OCI-LY3 (cell line): ENCODE data around the gene DNAJC5.

Experiments
- H2AFZ ChIP-seq: fragments of 200-600, 300-600 bp; shearing (Covaris generic); 2 replicates; pipeline ENCODE4 v1.6.0; 2014; ENCODE audit warnings: antibody characterized with exemption, low read depth, low read length
- H3K27ac ChIP-seq: fragments of 200-600, 300-600 bp; sonication (generic); 2 replicates; pipeline ENCODE4 v1.5.1; 2014; ENCODE audit warnings: mild to moderate bottlenecking, low read length, moderate library complexity, mixed read lengths
- H3K27me3 ChIP-seq: fragments of 200-600, 300-600 bp; sonication (generic); 2 replicates; pipeline ENCODE4 v1.6.1; 2014; ENCODE audit warnings: low read depth, low read length, mixed read lengths
- H3K36me3 ChIP-seq: fragments of 200-600, 300-600 bp; sonication (generic); replicated peaks from 2 replicates; pipeline ENCODE3; 2014; ENCODE audit warnings: low read depth, low read length, mixed read lengths
- H3K4me1 ChIP-seq: fragments of 300-600, 200-600 bp; sonication (generic); 2 replicates; pipeline ENCODE4 v1.6.1; 2014; ENCODE audit warnings: low read length, mixed read lengths
- H3K4me2 ChIP-seq: fragments of 200-600, 300-600 bp; sonication (generic); 2 replicates; pipeline ENCODE4 v1.6.1; 2014; ENCODE audit warnings: low read length, mixed read lengths
- H3K4me3 ChIP-seq: fragments of 300-600, 200-600 bp; sonication (generic); 2 replicates; pipeline ENCODE4 v1.5.1; 2014; ENCODE audit warnings: antibody characterized with exemption, mild to moderate bottlenecking, low read length, moderate library complexity
- H3K79me2 ChIP-seq: fragments of 300-600, 200-600 bp; shearing (Covaris generic); 2 replicates; pipeline ENCODE4 v1.6.1; 2014; ENCODE audit warnings: mild to moderate bottlenecking, low read length, mixed read lengths
- H3K9ac ChIP-seq: fragments of 300-600, 200-600 bp; shearing (Covaris generic); 2 replicates; pipeline ENCODE4 v1.6.0; 2014; ENCODE audit warnings: mild to moderate bottlenecking, low read length, moderate library complexity
- H3K9me3 ChIP-seq: fragments of 200-600, 300-600 bp; shearing (Covaris generic); 2 replicates; pipeline ENCODE4 v1.6.1; 2014; ENCODE audit warnings: low read length, mixed read lengths; ENCODE audit not compliant: insufficient read depth
- H4K20me1 ChIP-seq: fragments of 200-600, 300-600 bp; sonication (generic); 2 replicates; pipeline ENCODE4 v1.6.1; 2016; ENCODE audit warnings: low read length, mixed read lengths; ENCODE audit not compliant: insufficient read depth
- CTCF ChIP-seq: fragments of 200-600, 300-600 bp; sonication (generic); IDR thresholded peaks from 2 replicates; pipeline ENCODE4 v1.5.1; 2014; ENCODE audit warnings: antibody characterized with exemption, low read length, low read depth
- EZH2phosphoT487 ChIP-seq: fragments of 200-600 bp; shearing (Covaris generic); IDR thresholded peaks from 2 replicates; pipeline ENCODE4 v1.6.1; 2018; ENCODE audit warnings: antibody characterized with exemption, mixed run types, low read depth

The DNAJC5 gene

DNA sequence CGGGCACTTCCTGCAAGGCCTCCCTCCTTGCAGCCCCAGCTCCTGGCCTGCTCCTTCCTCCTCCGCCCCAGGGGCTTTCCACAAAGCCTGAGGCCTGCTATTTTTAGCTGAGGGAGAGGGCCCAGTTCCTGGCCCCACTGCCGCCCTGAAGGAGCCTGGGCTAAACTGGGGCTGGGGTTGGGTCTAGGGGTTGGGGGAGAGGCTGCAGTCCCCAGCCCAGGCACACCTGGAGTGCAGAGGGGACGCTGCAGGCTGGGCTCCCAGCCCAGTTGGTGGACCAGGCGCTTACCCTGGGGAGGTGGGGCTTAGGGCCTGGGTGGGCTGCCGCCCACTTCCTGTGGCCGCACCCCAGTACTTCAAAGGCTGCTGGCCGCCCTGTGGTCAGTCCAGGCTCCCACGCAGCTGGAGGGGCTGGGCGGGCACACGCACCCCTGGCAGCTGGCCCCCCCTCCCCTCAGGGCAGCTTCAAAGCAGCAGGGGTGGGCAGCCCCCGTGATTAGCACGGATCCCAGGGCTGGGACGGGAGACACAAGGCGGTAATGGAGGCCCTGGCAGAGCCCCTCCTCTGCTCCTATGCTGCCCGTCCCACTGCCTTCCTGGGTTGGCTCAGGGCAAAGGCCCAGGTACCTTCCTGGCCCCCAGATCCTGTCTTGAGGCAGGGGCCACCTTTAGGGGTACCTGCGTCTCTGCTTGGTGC lies 40.7 kb upstream of the DNAJC5 start:
- peak overlapping the region; percentile 21; the same call in 1 of the 2 replicates for H3K27ac ChIP-seq
- no peaks in the 10 kb centered on the region for H3K9me3 ChIP-seq
- peak overlapping the region; percentile 23; the same call in 1 of the 2 replicates for H2AFZ ChIP-seq
- no peaks in the 10 kb centered on the region for H3K36me3 ChIP-seq
- peaks cover 32% of the 10 kb centered on the region for H3K4me1 ChIP-seq
- peak overlapping the region; percentile 45; the same call in 1 of the 2 replicates for H3K9ac ChIP-seq
- no peak for TF ChIP-seq EZH2phosphoT487
- H3K27me3 ChIP-seq, result peaks cover 12% of the 10 kb centered on the region
- H4K20me1 ChIP-seq, result no peaks in the 10 kb centered on the region
- peak overlapping the region; percentile 50 for H3K4me2 ChIP-seq
- peak overlapping the region; percentile 11; the same call in 1 of the 2 replicates for H3K4me3 ChIP-seq
- no peaks in the 10 kb centered on the region for H3K79me2 ChIP-seq

DNA sequence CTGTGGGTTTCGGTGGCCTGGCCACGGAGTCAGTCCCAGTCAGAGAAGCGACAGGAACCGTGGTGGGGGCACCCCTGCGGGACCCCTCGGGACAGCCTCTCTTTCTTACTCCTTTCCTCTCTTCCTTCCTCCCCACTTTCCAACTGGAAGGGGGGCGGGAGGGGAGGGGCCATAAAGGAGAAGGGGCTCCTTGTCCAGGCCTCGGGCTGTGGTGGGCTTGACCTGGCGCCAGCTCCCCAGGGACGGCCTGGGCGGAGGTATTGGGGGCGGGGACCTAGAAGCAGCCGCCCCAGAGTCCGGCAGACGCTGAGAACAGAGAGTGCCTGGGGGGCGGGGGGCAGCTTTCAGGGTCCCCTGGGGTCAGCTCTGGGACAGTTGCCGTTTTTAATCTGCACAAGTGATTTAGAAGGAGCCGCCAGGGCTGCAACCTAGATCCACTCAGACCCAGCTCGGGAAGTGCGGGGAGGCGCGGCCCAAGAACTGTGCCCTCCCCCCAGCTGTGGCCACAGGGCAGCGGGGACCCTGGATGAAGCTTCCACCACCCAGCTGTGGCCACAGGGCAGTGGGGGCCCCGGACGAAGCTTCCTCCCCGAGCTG lies 40.1 kb upstream of the DNAJC5 start:
- H3K4me3 ChIP-seq, result no peak overlapping the region

DNA sequence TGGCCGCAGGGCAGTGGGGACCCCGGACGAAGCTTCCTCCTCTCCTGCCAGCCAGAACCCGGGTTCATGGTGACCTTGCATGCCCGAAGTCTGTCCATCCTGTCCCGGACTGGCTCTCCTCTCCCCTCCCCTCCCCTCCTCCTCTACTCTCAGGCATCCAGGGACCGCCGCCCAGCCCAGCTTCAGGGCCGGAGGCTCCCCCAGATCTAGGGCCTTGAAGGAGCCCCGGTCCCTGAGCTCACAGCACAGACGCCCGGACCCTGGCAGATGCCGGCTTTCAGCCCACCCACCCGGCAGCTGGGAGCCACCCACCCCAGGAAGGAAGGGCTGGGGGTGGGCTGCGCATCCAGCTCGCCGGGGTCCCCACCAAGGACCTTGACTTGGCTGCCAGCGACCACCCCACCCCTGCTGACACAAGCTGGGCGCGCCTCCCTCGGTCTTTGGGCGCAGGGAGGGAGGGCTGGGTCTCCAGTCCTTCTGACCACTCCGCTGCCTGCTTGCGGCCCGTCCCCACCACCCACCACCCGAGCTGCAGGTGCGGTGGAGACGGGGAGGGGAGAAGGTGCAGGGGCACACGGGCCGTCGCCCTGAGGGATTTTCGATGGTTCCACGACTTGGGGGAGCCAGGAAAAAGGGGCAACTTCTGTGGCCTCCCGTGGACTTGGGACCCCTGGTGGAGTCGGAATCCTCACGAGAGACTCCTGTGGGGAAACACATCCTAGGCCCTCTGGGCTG lies 39.4 kb upstream of the DNAJC5 start:
- Histone ChIP-seq H3K27me3 (peaks cover 12% of the 10 kb centered on the region), H3K27ac (no peak overlapping the region), H3K9me3 (no peaks in the 10 kb centered on the region), H3K79me2 (no peaks in the 10 kb centered on the region), H3K4me3 (no peak overlapping the region), H3K36me3 (no peaks in the 10 kb centered on the region), H3K4me2 (no peak overlapping the region), H3K9ac (no peak overlapping the region), H2AFZ (no peak overlapping the region), H4K20me1 (no peaks in the 10 kb centered on the region), H3K4me1 (peaks cover 30% of the 10 kb centered on the region)
- no peak for TF ChIP-seq EZH2phosphoT487
- no peak for TF ChIP-seq CTCF

More for the DNA sequence above, 40.1 kb upstream of the DNAJC5 start:
- Histone ChIP-seq H3K4me2 (peak overlapping the region; percentile 50; the same call in 1 of the 2 replicates), H3K79me2 (no peaks in the 10 kb centered on the region), H3K27ac (no peak overlapping the region), H3K36me3 (no peaks in the 10 kb centered on the region), H3K9ac (peak overlapping the region; percentile 45; the same call in 1 of the 2 replicates), H4K20me1 (no peaks in the 10 kb centered on the region), H3K4me1 (peaks cover 32% of the 10 kb centered on the region), H3K9me3 (no peaks in the 10 kb centered on the region), H3K27me3 (peaks cover 12% of the 10 kb centered on the region), H2AFZ (no peak overlapping the region)
- no peak for TF ChIP-seq CTCF
- TF ChIP-seq EZH2phosphoT487, result no peak

- no peaks in the 10 kb centered on the region for H3K9me3 ChIP-seq
- no peak overlapping the region for H3K4me2 ChIP-seq
- peaks cover 12% of the 10 kb centered on the region for H3K27me3 ChIP-seq
- H3K4me3 ChIP-seq, result no peak overlapping the region
- H3K79me2 ChIP-seq, result no peaks in the 10 kb centered on the region
- H3K27ac ChIP-seq, result no peak overlapping the region
- no peak overlapping the region for H3K9ac ChIP-seq
- H3K36me3 ChIP-seq, result peaks cover 4% of the 10 kb centered on the region
- H4K20me1 ChIP-seq, result no peaks in the 10 kb centered on the region
- H3K4me1 ChIP-seq, result peaks cover 24% of the 10 kb centered on the region
- TF ChIP-seq EZH2phosphoT487, result no peak
- TF ChIP-seq CTCF, result no peak
- no peak overlapping the region for H2AFZ ChIP-seq
These were observed 38.8 kb upstream of the DNAJC5 start for GRCh38 chr20:63856098-63856511.
